Kasumi-1 (cell line): Measurements from ENCODE around the gene LCTL.
"Not testable (repeated sequence)": the region's sequence is repeated elsewhere in the genome, so short reads cannot be mapped to it uniquely, and the experiment has no call there.

Experiments
- DNase-seq, 2 experiments: peaks; one replicate each; lab custom pipeline; 2025; lab: John Stamatoyannopoulos, UW

Gene LCTL

DNA sequence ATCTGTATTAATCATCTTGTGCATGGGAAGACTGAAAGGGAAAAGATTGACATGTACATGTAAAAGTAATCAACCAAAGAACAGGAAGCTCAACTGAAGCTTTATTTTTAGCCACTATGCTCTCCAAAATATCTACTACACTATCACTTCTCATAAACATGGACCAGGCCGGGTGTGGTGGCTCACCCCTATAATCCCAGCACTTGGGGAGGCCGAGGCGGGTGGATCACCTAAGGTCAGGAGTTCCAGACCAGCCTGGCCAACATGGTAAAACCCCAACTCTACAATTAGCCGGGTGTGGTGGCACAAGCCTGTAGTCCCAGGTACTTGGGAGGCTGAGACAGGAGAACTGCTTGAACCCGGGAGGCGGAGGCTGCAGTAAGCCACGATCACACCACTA lies 65.5 kb downstream of the LCTL start:
- not testable (repeated sequence) for DNase-seq

DNA sequence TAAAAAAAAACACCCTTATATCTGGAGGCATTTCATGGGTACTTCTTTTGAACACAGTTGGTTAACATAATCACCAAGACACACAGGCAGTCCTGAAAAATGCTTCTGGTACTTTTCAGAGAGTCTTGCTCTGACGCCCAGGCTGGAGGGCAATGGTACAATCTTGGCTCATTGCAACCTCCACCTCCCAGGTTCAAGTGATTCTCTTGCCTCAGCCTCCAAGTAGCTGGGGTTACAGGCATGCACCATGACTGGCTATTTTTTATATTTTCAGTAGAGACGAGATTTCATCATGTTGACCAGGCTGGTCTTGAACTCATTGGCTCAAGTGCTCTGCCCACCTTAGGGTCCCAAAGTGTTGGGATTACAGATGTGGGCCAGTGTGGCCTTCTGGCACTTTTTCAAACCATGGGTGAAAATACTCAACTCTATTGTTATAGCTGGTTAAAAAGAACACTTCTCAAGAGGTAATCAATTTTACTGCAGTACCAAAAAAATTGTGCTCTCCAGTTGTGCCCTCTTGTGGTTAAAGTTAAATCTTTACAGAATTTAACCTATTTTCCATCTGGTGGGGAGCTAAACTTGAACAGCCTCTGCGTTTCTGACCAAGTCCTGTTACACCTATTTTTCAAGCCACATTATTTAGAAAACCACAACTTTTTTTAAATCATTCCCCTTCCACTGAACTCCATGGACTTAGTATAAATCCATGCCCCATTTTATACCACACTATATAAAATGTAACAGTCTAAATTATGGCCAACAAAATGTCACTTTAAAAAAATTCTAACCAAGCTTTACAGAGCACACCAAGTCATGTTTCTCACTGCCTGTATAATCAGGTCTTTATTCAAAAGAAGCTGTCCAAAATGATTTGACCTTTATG lies 67.1 kb downstream of the LCTL start:
- DNase-seq, result peak; percentile 52 to 53
